HG03066 (cell line): ENCODE results near the gene SPACA5B.
"Not testable (repeated sequence)": the region's sequence is repeated elsewhere in the genome, so short reads cannot be mapped to it uniquely, and the experiment has no call there.

ENCODE experiments used
- ATAC-seq: cut with Tn5 transposase; IDR thresholded peaks from one replicate; pipeline ENCODE4 v1.9.1; 2021; ENCODE audit warnings: low read depth; ENCODE audit not compliant: unreplicated experiment

The SPACA5B gene

DNA sequence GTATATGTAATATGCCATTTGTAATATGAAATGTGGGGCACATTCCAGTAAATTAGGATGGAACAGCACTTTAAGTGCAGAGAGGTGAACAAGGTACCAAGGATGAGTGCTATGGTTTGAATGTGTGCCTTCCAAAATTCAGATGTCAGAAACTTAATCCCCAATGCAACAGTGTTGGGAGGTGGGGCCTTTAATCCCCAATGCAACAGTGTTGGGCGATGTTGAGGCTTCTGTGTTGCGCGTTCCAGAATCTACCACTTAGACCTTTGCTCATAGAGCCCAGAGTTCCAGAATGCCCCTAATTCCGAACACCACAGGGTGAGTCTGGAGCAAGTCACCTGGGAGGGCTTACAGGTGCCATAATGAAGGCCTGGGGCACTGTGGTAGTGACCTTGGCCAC, at the start of gene SPACA5B:
TSS of gene SPACA5B (plus strand) at position 301 of the 400 bp plus-strand sequence. CDS start at position 363, 62 bp downstream.
- not testable (repeated sequence) for ATAC-seq

DNA sequence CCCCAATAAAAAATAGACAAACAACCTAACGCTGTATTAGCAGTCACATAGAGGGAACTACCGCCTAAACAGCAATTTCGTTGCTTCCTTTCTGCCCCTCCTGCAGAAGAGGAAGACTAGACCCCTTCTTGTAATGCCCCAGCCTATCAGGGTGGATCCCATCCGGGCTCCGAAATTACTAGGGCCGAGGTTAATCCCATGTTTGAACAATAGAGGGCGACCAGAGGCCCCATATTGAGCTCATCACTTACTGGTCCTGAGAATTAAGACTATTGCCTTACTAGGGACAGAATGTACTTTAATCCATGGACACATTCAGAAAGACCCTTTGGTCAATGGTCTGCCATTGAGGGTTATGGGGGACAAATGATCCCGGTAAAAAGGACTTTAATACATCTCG, 47.2 kb upstream of the SPACA5B start:
- ATAC-seq: no peak

DNA sequence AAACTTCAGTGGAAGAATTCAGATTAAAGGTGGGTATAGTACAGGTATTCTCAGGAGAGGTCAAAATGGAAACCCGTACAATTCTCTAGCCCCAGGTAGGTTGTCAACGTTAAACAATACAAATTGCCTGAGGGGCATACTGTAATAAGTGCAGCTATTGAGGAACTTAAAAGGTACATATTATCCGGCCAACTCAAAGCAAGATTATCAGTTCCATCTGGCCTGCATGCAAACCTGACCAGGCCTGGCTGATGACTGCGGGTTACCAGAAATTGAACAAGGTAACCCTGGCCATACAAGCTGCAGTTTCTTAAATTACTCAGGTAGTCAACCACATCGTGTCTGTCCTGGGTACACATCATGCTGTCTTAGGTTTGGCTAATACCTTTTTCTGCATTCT, 46.7 kb upstream of the SPACA5B start:
- ATAC-seq: no peak

DNA sequence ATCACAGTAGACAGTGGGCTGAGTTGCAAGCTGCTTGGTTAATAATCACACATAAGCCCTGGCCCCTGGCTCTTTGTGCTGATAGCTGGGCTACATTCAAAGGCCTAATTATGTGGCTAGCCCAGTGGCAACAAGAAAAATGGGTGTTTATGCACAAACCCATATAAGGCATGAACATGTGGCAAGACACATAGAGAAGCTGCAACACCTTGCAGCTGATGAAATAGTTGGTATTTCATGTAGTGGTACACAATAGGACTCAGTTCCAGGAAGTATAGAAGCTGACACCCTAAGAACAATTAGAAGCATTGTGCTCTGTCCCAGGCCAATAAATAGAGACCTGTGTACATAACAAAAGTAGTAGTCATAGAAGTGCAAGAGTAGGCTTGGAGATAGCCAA, 44.3 kb upstream of the SPACA5B start:
- ATAC-seq: no peak

DNA sequence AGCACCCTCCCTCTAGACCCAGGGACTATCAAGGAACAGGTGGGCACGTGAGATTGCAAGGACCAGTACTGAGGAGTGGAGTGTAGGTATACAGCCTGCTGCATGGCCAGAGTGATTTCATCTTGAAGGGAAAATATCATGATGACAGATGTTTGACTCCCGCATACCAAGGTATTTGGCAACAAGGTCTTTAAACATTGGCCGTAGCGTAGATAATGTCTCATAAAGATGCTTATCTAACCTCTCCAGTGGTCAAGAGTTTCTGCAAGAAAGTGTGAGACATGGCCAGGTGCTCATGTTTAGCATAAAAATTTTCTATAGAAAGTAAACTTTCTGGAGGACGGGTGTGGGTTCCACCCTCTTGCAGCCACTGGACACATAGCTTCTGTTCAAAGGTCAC, 40.3 kb upstream of the SPACA5B start:
- no peak for ATAC-seq

DNA sequence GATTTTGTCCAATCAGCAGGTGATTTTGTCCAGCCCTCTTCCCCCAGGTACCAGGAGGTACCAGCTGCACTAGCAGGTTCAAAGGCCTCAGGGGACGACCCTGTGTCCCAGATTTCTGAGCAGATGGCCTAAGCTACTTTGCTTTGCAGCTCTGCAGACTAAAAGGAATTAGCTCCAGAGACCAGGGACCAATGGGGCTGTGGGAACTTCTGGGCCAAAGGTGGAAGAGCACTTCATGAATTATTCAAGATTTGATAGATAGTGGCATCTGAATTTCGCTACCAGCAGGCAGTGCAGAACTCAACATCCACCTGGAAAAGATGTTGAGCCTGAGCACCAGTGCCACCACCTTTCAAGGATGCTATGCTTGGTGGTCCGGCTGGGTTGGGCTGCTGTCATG, 37.9 kb upstream of the SPACA5B start:
- not testable (repeated sequence) for ATAC-seq

DNA sequence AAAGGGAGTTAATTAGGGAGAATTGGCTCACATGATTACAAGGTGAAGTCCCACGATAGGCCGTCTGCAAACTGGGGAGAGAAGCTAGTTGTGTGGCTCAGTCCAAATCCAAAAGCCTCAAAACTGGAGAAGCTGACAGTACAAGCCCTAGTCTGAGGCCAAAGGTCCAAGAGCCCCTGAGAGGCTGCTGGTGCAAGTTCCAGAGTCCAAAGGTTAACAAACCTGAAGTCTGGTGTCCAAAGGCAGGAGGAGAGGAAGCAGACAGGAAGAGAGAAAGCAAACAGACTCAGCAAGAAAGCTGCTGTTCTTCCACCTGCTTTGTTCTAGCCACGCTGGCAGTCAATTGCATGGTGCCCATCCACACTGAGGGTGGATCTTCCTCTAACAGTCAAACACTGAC, 29.0 kb upstream of the SPACA5B start:
- no peak for ATAC-seq

DNA sequence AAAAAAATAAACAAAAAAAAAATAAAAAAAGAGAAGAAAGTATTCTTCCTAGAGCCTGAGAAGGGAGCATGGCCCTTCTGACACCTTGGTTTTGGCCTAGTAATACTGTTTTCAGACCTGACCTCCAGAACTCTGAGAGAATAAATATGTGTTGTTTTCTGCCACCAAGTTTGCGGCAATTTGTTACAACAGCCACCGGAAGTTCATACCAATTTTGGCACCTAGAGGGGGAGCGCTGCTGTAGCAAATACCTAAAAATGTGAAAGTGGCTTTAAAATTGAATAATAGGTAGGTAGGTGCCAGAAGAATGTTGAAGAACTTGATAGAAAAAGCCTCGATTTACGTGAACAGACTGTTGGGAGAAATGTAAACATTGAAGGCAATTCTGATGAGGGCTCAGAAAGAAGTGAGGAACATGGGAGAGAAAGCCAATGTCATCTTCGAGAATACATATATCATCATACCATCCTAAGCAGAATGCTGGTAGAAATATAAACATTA, 27.5 kb upstream of the SPACA5B start:
- no peak for ATAC-seq

DNA sequence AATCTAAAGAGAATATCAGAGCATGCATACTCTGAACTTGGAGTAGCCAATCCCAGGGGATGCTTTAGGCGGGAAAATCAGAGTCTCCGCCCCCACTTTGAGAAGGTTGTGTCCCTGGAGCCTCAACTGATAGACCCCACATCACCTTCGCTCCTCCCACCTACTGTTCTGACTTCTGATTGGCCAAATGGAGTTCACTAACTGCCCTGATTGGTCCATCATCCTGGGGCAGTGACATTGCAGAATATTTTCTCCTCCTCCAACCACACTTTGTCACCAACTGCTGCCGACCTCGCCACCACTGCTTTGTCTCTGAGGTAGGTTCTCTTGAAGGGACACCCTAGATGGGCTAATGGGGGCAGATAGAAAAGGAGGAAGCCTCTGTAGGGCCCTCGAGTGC, 22.7 kb upstream of the SPACA5B start:
- ATAC-seq: no peak

DNA sequence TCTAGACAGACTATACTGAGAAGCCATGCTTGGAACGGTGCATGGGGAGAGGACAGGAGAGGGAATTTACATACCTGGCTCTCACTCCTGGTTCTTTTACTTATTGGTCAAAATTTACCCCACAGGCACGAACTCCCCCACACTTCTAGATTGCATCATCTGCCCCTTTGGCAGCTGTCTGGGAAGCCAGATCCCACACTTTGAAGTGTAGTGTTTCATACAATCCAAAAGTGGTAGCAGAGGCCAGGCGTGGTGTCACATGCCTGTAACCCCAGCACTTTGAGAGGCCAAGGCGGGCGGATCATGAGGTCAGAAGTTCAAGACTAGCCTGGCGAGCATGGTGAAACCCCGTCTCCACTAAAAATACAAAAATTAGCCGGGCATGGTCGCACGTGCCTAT, 5.1 kb upstream of the SPACA5B start:
- ATAC-seq: not testable (repeated sequence)

DNA sequence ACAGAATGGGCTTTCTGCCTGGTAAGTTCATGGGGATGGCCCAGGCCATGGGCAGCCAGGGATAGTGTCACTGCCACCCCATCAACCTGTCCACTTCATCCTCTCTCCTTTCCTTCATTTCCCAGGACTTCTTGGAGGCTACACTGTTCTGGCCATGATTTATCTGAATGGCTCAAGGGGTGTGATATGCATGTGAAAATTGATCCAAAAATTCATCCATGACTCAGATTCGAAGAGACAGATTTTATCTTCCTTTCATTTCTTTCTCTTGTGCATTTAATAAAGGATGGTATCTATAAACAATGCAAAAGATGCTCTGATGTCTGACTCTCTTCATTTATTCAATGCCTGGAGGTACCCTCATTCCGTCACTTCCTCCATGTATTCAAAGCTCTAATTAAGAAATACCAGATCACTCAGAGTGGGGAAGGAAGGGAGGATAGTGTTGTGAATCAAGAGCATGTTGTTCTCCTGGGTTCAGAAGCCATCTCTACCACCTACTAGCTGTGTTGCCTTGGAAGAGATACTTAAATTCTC, 1.9 kb downstream of the SPACA5B start:
- ATAC-seq: not testable (repeated sequence)

DNA sequence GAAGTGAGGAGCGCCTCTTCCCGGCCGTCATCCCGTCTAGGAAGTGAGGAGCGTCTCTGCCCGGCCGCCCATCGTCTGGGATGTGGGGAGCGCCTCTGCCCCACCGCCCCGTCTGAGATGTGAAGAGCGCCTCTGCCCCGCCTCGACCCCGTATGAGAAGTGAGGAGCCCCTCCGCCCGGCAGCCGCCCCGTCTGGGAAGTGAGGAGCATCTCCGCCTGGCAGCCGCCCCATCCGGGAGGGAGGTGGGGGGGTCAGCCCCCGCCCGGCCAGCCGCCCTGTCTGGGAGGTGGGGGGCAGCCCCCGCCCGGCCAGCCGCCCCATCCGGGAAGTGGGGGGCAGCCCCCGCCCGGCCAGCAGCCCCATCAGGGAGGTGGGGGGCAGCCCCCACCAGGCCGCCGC, 8.7 kb downstream of the SPACA5B start:
- not testable (repeated sequence) for ATAC-seq

DNA sequence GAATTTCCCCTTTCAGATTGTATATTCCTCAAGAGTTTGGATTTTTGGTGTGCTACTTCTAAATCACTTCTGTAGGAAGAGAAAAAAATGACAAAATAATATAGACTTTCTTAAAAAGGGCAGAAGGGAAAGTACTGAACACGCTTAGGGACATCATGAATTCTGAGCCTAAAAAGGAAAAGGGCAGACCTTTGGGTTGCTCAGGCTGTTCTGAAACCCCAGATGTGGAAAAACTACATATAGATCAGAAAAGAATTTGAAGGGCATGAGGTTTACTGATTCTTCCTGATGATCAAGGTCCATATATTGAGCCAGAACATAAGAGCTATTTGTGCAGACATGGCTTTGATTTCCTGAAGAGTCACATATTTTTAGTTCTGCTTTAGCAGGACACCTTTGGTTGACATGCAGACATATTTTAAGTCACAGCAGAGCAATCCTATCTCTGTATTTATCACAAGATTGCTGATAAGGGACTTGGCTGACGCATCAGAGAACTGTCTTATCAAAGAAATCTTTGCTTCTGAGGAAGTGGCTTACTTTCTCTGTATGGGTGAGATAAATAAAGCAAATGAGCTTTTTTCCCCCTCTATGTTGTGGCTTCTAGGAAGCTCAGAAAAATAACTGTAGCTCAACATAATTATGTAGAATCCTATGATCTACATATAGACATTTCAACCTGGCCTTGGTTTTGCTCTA, 11.5 kb downstream of the SPACA5B start:
- ATAC-seq: not testable (repeated sequence)

DNA sequence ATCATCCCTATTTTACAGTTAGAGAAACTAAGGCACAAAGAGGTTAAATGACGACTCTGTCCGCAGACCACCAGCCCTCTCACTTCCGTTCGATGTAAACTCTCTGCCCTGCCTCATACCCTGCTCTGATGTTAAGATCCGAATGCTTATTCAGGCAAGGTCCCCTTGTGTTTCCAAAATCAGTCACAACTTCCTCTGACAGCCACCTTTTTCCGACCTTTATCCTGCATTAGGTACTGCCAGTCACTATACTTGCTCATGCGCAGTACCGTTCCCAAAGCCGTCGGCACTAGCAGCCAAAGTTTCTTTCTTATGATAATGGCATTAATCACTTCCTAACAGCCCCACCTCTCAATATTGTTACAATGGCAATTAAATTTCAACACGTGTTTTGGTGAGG, 12.3 kb downstream of the SPACA5B start:
- ATAC-seq: not testable (repeated sequence)

DNA sequence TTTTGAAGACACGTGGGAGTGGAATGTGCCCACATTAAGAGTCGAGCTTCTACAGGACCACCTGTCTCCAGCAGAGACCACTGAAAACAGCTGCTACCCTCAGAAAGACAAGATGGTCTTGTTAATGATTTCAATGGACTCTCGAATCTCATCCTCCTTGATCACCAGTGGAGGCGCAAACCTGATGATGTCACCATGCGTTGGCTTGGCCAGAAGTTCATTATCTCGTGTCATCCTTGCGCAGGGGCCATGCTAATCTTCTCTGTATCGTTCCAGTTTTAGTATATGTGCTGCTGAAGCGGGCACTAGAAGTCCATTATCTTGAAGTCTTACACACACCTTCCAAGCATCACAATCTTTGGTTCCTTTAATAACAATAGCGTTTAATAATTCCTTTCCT, 23.3 kb downstream of the SPACA5B start:
- ATAC-seq: no peak

DNA sequence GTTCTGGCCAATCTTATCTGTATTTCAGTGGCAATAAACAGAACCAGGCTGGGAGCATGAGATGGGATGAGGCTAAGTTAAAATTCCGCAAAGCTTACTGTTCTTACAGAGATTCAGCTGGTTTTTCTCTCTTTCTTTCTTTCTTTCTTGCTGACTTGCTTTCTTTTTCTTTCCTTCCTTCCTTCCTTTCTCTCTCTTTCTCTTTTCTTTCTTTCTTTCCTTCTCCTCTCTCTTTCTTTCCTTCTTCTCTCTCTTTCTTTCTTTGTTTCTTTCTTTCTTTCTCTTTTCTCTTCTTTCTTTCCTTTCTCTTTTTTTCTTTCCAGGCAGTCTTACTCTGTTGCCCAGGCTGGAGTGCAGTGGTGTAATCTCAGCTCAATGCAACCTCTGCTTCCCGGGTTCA, 24.4 kb downstream of the SPACA5B start:
- no peak for ATAC-seq

DNA sequence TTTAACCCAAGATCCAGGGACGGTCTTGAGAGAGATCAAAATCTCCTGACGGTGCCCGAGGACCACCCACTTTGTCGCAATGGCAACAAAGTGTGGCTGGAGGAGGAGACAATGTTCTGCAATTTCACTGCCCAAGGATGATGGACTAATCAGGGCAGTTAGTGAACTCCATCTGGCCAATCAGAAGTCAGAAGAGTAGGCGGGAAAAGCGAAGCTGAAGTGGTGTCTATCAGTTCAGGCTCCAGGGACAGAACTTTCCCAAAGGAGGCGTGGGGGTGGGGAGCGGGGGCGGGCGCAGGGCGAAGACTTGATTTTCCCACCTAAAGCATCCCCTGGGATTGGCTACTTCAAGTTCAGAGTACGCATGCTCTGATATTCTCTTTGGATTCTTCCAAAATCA, 25.6 kb downstream of the SPACA5B start:
- ATAC-seq: no peak

DNA sequence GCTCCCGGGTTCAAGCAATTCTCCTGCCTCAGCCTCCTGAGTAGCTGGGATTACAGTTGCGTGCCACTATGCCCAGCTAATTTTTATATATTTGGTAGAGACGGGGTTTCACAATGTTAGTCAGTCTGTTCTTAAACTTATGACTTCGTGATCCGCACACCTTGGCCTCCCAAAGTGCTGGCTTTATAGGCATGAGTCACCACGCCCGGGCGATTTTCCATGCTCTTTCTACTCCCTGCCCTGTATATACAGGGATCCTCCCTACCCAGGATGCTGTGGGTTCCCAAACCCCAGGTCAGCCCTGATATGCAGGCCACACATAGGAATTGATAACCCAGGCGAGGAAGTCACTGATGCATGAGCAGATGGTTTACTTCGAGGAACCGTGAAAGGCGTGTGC, 34.8 kb downstream of the SPACA5B start:
- no peak for ATAC-seq

DNA sequence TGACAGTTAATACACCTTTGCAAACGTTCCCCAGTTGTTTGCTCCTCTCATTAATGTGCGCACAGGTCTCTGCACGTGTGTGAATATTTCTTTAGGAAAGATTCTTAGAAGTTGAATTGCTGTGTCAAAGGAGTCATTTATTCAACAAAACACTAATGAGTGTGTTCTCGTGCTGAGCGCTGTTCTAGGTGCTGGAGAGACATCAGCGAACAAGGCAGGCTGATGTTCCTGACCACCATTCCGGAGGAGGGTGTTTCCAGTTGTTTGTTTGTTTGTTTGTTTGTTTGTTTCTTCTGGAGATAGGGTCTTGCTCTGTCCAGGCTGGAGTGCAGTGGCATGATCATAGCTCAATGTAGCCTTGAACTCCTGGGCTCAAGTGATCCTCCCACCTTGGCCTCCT, 35.9 kb downstream of the SPACA5B start:
- not testable (repeated sequence) for ATAC-seq

DNA sequence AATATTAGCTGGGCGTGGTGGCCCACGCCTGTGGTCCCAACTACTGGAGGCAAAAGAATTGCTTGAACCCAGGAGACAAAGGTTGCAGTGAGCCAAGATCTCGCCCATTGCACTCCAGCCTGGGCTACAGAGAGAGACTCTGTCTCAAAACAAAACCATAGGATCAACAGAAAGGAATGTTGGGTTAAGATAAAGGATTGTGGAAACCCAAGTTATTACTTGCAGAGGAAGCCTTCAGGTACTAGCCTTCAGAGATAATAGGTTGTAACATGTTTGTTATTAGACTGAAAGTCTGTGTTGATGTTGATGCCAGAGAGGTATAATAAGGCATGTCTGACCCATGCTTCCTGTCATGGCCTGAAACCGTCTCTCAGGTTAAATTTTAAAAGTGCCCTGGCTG, 49.3 kb downstream of the SPACA5B start:
- ATAC-seq: no peak

DNA sequence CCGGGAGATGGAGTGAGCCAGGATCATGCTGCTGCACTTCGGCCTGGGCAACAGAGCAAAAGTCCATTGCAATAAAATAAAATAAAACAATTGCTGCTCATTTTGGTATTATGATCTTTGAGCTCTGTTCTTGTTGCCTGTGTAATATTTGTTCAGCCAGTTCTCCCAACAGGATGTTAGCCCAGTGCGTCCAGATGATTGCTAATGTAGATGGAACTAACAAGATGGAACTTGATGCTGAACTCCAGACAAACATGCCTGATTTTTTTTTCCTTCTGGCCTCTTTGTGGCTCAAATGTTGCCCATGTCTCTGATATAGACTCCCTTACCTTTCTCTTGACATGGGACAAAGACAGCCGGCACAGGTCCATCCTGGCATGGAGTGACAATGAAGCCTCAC, 50.4 kb downstream of the SPACA5B start:
- no peak for ATAC-seq

DNA sequence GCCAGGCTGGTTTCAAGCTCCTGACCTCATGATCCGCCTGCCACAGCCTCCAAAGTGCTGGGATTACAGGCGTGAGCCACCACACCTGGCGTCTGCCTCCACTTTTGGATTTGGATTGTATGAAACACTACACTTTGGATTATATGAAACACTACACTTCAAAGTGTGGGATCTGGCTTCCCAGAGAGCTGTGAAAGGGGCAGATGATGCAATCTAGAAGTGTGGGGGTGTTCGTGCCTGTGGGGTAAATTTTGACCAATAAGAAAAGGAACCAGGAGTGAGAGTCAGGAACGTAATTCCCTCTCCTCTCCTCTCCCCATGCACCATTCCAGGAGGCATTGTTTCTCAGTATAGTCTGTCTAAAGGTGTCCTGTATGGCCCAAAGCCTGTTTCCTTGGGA, 51.5 kb downstream of the SPACA5B start:
- ATAC-seq: not testable (repeated sequence)
